Lower leg skin (tissue), 3 donors: ENCODE data around the gene SMCO4.

ENCODE experiments used
- POLR2A ChIP-seq, 2 donors: fragments of 450-650 bp; IDR thresholded peaks; one replicate each; pipeline ENCODE4 v1.6.1; 2016 to 2017; ENCODE audit warnings: antibody characterized with exemption in 2 of 2, mild to moderate bottlenecking in 1 of 2, moderate library complexity in 1 of 2
- TF ChIP-seq, protein P1 (sequence below), 3 donors: fragments of 450-650 bp; IDR thresholded peaks; one replicate each; pipeline ENCODE4 v1.5.1; 2016; ENCODE audit warnings: antibody characterized with exemption in 3 of 3, mild to moderate bottlenecking in 3 of 3, moderate library complexity in 2 of 3

DNA sequence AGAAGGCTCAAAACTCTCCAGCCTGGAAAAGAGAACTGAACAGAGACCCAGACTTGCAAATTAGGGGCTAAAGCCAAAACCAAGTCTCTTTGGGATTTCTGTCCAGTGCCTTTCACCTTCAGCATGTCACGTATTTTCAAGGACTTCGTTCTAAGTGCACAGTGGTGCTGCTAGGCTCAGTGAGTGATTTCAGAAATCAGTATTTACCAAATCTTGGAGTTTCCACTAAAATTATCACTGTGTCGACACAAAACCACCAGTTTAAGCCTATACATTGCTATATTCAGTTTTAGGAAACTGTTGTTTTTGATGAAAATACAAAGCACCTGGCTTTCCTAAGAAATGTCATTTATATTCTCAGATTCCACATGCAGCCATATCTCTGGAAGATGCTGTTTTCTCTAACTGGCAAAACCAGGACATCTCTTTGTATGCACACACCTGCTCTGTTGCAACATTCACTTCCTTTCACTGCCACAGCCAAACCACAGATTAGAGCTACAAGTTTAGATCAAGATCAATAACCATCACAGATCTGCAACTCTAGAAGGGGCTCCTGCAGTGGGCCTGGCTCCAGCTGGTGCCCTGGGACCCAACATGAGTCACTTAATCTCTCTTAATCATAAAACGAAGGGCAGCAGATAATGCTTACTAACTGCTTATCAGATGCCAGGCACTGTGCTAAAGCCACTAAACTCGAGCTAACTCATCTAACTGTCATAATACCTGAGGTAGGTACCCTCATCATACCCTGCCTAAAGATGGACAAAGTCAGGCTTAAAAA, 22.3 kb downstream of the SMCO4 start:
- TF ChIP-seq, protein P1, sequence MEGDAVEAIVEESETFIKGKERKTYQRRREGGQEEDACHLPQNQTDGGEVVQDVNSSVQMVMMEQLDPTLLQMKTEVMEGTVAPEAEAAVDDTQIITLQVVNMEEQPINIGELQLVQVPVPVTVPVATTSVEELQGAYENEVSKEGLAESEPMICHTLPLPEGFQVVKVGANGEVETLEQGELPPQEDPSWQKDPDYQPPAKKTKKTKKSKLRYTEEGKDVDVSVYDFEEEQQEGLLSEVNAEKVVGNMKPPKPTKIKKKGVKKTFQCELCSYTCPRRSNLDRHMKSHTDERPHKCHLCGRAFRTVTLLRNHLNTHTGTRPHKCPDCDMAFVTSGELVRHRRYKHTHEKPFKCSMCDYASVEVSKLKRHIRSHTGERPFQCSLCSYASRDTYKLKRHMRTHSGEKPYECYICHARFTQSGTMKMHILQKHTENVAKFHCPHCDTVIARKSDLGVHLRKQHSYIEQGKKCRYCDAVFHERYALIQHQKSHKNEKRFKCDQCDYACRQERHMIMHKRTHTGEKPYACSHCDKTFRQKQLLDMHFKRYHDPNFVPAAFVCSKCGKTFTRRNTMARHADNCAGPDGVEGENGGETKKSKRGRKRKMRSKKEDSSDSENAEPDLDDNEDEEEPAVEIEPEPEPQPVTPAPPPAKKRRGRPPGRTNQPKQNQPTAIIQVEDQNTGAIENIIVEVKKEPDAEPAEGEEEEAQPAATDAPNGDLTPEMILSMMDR (IDR thresholded peaks at IDR 0.05), result no peak
- no peak for TF ChIP-seq POLR2A (IDR thresholded peaks at IDR 0.05)
